Immature natural killer cell (primary cell): ENCODE measurements around the gene ANKLE1. TPM values are rescaled to one million over a fixed set of nuclear protein-coding genes. Genes with fewer than 3 reads are reported as not detected.

ENCODE experiments used
- DNase-seq, 3 donors: peaks; one replicate each; pipeline ENCODE4 v3.0.0; 2022; ENCODE audit warnings: mixed read lengths in 1 of 3
- H3K27ac Mint-ChIP-seq, 6 donors: one replicate each; pipeline ENCODE4 v1.8.0; 2020; ENCODE audit warnings: mixed read lengths in 6 of 6, mild to moderate bottlenecking in 5 of 6, inconsistent platforms in 4 of 6, moderate library complexity in 3 of 6
- H3K27me3 Mint-ChIP-seq, 3 donors: one replicate each; pipeline ENCODE4 v1.8.0; 2020 to 2021; ENCODE audit warnings: low read depth in 3 of 3, mild to moderate bottlenecking in 3 of 3, mixed read lengths in 3 of 3, moderate library complexity in 3 of 3, inconsistent platforms in 1 of 3
- H3K36me3 Mint-ChIP-seq, 3 donors: one replicate each; pipeline ENCODE4 v1.8.0; 2020; ENCODE audit warnings: mixed read lengths in 3 of 3, inconsistent platforms in 2 of 3, mild to moderate bottlenecking in 2 of 3
- H3K4me1 Mint-ChIP-seq, 2 donors: one replicate each; pipeline ENCODE4 v1.8.0; 2020; ENCODE audit warnings: inconsistent platforms in 2 of 2, mild to moderate bottlenecking in 2 of 2, mixed read lengths in 2 of 2, moderate library complexity in 1 of 2
- H3K4me3 Mint-ChIP-seq, 5 donors: one replicate each; pipeline ENCODE4 v1.8.0; 2020; ENCODE audit warnings: mild to moderate bottlenecking in 5 of 5, mixed read lengths in 5 of 5, inconsistent platforms in 3 of 5, moderate library complexity in 3 of 5
- H3K9me3 Mint-ChIP-seq, 6 donors: one replicate each; pipeline ENCODE4 v1.8.0; 2020; ENCODE audit warnings: mild to moderate bottlenecking in 6 of 6, mixed read lengths in 6 of 6, inconsistent platforms in 4 of 6, moderate library complexity in 3 of 6
- polyA plus RNA-seq, 3 donors: library from polyadenylated mRNA; unstranded; fragments of 300-500 nt; fragmentation: Illumina TruSeq; gene quantifications; one replicate each; pipeline ENCODE4 v1.2.3, GENCODE V29; 2021

Gene ANKLE1
- polyA plus RNA-seq, 3 donors from 2014 or later: not detected

DNA sequence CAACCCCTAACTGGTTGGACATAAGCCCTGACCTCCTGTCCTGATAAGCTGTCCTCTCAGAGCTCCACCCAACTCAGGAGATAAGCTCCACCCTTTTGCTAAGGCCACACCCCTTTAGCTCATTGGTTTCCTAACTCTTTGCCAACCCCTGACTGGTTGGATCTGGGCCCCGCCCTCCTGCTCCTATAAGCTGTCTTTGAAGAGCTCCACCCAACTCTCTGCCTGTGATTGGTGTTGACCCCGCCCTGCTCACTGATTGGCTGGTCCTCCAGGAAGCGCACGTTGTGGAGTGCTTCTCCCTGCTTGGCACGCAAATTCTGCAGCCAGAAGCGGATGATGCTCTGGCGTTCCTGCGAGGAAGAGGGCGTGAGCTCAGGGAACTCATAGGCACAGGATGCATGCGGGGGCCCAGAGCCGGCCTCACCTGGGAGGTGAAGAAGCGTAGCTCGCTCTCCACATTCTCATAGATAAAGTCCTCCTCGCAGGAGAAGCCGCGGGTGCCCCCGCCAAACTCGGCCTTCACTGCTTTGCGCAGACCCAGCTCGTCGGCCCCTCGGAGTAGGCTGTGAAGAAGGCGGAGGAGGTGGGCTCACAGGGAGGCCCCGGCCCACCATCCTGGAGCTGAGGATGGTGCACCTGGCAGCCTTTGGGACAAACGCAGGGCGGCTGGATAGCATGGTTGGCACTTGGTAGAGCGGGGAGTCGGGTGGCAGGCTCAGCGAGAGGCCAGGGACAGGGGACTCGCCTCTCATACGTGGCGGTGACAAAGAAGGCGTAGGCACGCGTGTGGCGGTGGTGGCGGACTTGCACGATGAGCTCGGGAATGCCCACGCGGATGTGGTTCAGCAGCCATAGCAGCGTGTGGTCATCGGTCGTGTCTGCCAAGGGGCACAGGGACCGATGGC, 51.2 kb downstream of the ANKLE1 start:
- H3K9me3 Mint-ChIP-seq: no peaks in the 10 kb centered on the region
- H3K27ac Mint-ChIP-seq: no peak overlapping the region
- H3K4me3 Mint-ChIP-seq: peak overlapping the region; percentile 5 to 47 (median 33)
- peaks cover 32 to 43% of the 10 kb centered on the region in 2 donors for H3K4me1 Mint-ChIP-seq
- peaks cover 0 to 3% (median 0%) of the 10 kb centered on the region in 3 donors for H3K36me3 Mint-ChIP-seq
- DNase-seq: peak; percentile 17 to 31 (median 30)
- H3K27me3 Mint-ChIP-seq: peaks cover 0 to 11% (median 11%) of the 10 kb centered on the region in 3 donors

DNA sequence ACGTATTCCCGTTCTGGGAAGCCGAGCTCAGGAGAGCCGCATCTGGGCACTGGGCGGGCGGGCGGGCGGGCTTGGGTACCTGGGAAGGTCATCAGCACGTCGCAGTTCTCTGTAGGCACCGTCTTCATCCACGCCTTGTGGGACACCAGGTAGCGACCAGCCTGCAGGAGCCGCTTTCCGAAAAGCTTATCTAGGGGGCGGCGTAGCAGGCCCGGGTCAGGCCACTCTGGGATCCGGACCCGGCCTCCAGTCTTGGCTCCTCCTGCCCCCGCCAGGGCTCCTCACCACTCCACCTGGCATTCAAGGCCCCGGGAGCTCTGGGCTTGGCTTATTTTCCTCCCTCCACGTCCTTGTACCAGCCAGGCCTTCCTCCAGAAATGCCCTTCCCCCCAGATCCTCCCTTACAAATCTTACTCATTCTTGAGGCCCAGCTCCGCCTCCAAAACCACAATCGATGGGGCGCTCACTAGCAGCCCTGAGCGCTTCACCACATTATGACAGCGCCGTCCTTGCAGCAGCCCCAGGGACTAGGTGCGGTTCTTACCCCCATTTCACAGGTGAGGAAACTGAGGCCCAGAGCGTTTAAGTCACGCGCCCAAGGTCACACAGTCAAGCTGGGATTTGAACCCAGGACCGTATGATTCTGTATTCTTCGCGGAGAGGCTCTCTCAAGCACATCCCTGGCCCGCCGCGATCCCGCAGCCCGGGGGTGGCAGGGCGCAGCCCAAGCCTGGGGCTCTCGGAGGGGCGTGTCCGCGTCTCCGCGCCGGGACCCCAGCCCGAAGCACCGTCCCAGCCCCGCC, 52.1 kb downstream of the ANKLE1 start:
- Mint-ChIP-seq H3K36me3 (peaks cover 0 to 3% (median 0%) of the 10 kb centered on the region in 3 donors), H3K4me1 (peaks cover 32 to 47% of the 10 kb centered on the region in 2 donors), H3K9me3 (no peaks in the 10 kb centered on the region), H3K4me3 (peak overlapping the region; percentile 86 to 91 (median 89)), H3K27me3 (peaks cover 0 to 11% (median 11%) of the 10 kb centered on the region in 3 donors), H3K27ac (peak overlapping the region in 5 of 6 donors; percentile 61 to 89 (median 77))
- DNase-seq: peak; percentile 49 to 61 (median 55)

DNA sequence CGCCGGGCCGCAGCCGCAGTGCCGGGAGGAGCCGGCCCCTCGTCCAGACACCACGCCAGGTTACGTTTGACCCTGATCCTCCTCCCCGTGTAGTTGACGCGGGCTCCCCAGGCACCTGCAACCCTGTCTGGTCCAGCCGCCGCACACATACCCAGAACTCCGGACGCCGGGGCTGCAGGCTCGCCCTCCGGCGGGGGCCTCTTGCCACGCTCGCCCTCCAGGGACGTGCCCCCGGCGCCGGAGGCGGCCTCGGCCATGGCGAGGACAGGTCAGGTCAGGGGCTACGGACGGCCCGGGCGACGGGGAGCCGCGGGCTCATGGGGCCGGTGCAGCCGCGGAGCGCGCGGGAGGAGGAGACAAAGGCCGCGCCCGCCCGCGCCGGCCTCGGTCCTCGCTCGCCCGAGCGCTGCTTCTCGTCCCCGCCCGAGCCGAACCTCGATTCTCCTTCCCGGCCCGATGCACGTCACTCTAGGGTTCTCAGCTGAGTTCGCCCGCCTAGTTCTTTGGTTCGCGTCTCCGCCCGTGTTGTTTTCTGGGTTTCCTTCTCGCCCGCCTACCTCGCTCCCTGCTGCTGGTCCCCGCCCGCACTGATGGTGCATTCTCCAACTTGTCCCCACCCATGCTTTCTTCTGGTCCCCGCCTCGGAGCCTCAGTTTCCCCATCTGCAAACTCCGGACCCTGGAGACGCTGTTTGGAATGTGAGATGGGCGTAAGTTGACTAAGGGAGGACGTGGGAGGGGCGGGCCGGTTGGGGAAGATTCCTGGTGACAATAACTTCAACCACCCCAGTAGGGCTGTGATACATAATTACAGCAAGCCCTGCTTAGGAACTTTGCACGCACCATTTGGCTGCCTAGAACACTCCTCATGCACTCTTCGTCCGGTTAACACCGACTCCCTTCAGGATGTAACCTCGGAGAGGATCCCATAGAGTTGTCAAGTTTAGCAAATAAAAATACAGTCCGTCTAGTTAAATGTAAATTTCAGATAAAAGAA, 53.0 kb downstream of the ANKLE1 start, which contains the start of gene ANO8:
TSS of gene ANO8 (minus strand) at position 442 of the 996 bp plus-strand sequence. CDS start at position 257, 185 bp downstream.
- Mint-ChIP-seq H3K27me3 (peaks cover 0 to 11% (median 11%) of the 10 kb centered on the region in 3 donors), H3K4me1 (peaks cover 32 to 44% of the 10 kb centered on the region in 2 donors), H3K9me3 (no peaks in the 10 kb centered on the region), H3K36me3 (peaks cover 0 to 3% (median 0%) of the 10 kb centered on the region in 3 donors), H3K4me3 (peak within 1 kb of the TSS; percentile 88 to 97 (median 96)), H3K27ac (peak within 1 kb of the TSS; percentile 69 to 98 (median 90))
- DNase-seq: peak; percentile 91 to 95 (median 94)

DNA sequence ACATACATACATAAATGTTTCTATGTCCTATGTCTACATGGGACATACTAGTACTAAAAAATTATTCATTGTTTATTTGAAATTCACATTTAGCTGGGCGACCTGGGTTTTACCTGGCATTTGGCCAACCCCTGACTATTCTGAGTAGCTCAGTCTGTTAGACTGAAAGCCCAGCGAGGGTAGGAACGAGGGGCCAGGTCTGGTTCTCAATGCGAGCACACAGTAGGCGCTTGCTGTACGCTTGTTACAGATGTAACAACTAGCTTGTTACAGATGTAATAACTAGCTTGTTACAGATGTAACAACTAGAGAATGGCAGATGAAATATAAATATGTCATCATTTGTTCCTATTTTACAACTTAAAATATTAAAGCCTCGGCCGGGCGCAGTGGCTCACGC, 53.9 kb downstream of the ANKLE1 start:
- Mint-ChIP-seq H3K27me3 (peaks cover 0 to 11% (median 11%) of the 10 kb centered on the region in 3 donors), H3K4me1 (peaks cover 32 to 40% of the 10 kb centered on the region in 2 donors), H3K36me3 (peaks cover 0 to 3% (median 0%) of the 10 kb centered on the region in 3 donors), H3K4me3 (peak overlapping the region; percentile 36 to 97 (median 96)), H3K9me3 (no peaks in the 10 kb centered on the region), H3K27ac (peak overlapping the region in 3 of 6 donors; percentile 69 to 92 (median 83))
- no peak for DNase-seq

Other genes starting within 250 kb of the ANKLE1 start
- gene HAUS8, start 206.4 kb upstream of the ANKLE1 start, polyA plus RNA-seq: 1 to 10 TPM; 1.0 to 9.8 (median 4.9) TPM
- gene MYO9B, start 206.1 kb upstream of the ANKLE1 start, polyA plus RNA-seq: 10 to 100 TPM in 1 of 3 donors, 1 to 10 TPM in 2; 5.9 to 33.8 (median 6.0) TPM
- gene USE1, start 66.5 kb upstream of the ANKLE1 start, polyA plus RNA-seq: 10 to 100 TPM; 35.4 to 42.0 (median 38.8) TPM
- 10 to 100 TPM; 31.4 to 51.3 (median 42.3) TPM for gene OCEL1, start 55.7 kb upstream of the ANKLE1 start, polyA plus RNA-seq
- 1 to 10 TPM in 1 of 3 donors, under 1 TPM in 2; 0.67 to 1.4 (median 0.94) TPM for gene NR2F6, start 36.0 kb upstream of the ANKLE1 start, polyA plus RNA-seq
- not detected for gene USHBP1, start 17.2 kb upstream of the ANKLE1 start, polyA plus RNA-seq
- gene BABAM1, start 14.5 kb upstream of the ANKLE1 start, polyA plus RNA-seq: 100 to 1,000 TPM; 135 to 218 (median 141) TPM
- gene ABHD8, start 21.5 kb downstream of the ANKLE1 start, polyA plus RNA-seq: 10 to 100 TPM in 1 of 3 donors, 1 to 10 TPM in 2; 7.5 to 10.3 (median 8.3) TPM
- 100 to 1,000 TPM; 189 to 270 (median 197) TPM for gene MRPL34, start 24.0 kb downstream of the ANKLE1 start, polyA plus RNA-seq
- gene DDA1, start 27.7 kb downstream of the ANKLE1 start, polyA plus RNA-seq: 10 to 100 TPM; 30.0 to 48.6 (median 40.6) TPM
- under 1 TPM; 0.06 to 0.40 (median 0.12) TPM for gene ANO8, start 53.0 kb downstream of the ANKLE1 start, polyA plus RNA-seq
- 1 to 10 TPM; 2.8 to 8.8 (median 3.1) TPM for gene GTPBP3, start 55.7 kb downstream of the ANKLE1 start, polyA plus RNA-seq
- not detected for gene PLVAP, start 95.4 kb downstream of the ANKLE1 start, polyA plus RNA-seq
- gene CCDC194, start 112.3 kb downstream of the ANKLE1 start, polyA plus RNA-seq: under 1 TPM in 1 of 3 donors, not detected in 2; 0.40 TPM
- gene BST2, start 123.7 kb downstream of the ANKLE1 start, polyA plus RNA-seq: 100 to 1,000 TPM; 326 to 394 (median 383) TPM
- 10 to 100 TPM; 35.8 to 43.6 (median 36.3) TPM for gene MVB12A, start 138.1 kb downstream of the ANKLE1 start, polyA plus RNA-seq
- under 1 TPM in 1 of 3 donors, not detected in 2; 0.24 TPM for gene TMEM221, start 166.8 kb downstream of the ANKLE1 start, polyA plus RNA-seq
- gene NXNL1, start 179.0 kb downstream of the ANKLE1 start, polyA plus RNA-seq: not detected
- gene SLC27A1, start 188.6 kb downstream of the ANKLE1 start, polyA plus RNA-seq: 10 to 100 TPM in 2 of 3 donors, 1 to 10 TPM in 1; 9.7 to 15.9 (median 15.3) TPM
- 100 to 1,000 TPM in 2 of 3 donors, 10 to 100 TPM in 1; 65.3 to 118 (median 107) TPM for gene PGLS, start 229.7 kb downstream of the ANKLE1 start, polyA plus RNA-seq